Measurements from ENCODE around the gene DVL1. TPM values are rescaled to one million over a fixed set of nuclear protein-coding genes. Genes with fewer than 3 reads are reported as not detected.
A peak's percentile ranks its signal among the peaks of the same experiment; 100 is the strongest.

The DVL1 gene
- total and polyA plus RNA-seq, 9 of the 15 experiments (the other 6 are each of a cell fraction or from before 2014, with no cell fraction given) = 0.62 to 135 (median 24.3) TPM

- TF ChIP-seq CCAR2 (IDR thresholded peaks at IDR 0.05; ENCODE audit: low read depth, low read length) (no peak), ATF3 (IDR thresholded peaks at IDR 0.05) (peak; percentile 82), ATF3 (CRISPR knock-in tag; conservative IDR thresholded peaks at IDR 0.05) (0 out of 2 replicates have a peak, but pooled peaks have one; percentile 26), NONO (IDR thresholded peaks at IDR 0.05; ENCODE audit: low read depth in 2 of 2, low read length in 1 of 2) (no peak), TCF3 (CRISPR knock-in tag; IDR thresholded peaks at IDR 0.05) (0 out of 2 replicates have a peak, but pooled peaks have one; percentile 20), ZNF408 (CRISPR knock-in tag; IDR thresholded peaks at IDR 0.05; ENCODE audit: low read depth) (no peak), USF1 (CRISPR knock-in tag; IDR thresholded peaks at IDR 0.05) (peak; percentile 85), ZC3H4 (CRISPR knock-in tag; IDR thresholded peaks at IDR 0.05; ENCODE audit: borderline replicate concordance) (no peak), ZNF592 (IDR thresholded peaks at IDR 0.05) (peak; percentile 78), ZNF239 (CRISPR knock-in tag; IDR thresholded peaks at IDR 0.05) (no peak), ETS1 (conservative IDR thresholded peaks at IDR 0.05; ENCODE audit: control insufficient read depth, low read depth, low read length) (0 out of 2 replicates have a peak, but pooled peaks have one; percentile 50), NKRF (IDR thresholded peaks at IDR 0.05; ENCODE audit: borderline replicate concordance) (0 out of 2 replicates have a peak, but pooled peaks have one; percentile 12), TAF1 (IDR thresholded peaks at IDR 0.05; ENCODE audit: control insufficient read depth, extremely low read depth, insufficient read depth, low read length, severe bottlenecking) (peak; percentile 43), ETV5 (CRISPR knock-in tag; IDR thresholded peaks at IDR 0.05; ENCODE audit: low read depth) (no peak), NFE2L1 (tag; IDR thresholded peaks at IDR 0.05; ENCODE audit: borderline replicate concordance, low read depth) (no peak)
Observed at GRCh38 chr1:1358433-1359271, 9.4 kb upstream of the DVL1 start, which contains the start of gene MXRA8 (continued).
